Small intestine (tissue), 7 donors: ENCODE data around the gene LRFN2. TPM values are rescaled to one million over a fixed set of nuclear protein-coding genes. Genes with fewer than 3 reads are reported as not detected.

ENCODE experiments used
- DNase-seq, 2 donors: peaks; one replicate each; pipeline versions ENCODE4 v3.0.0 to v3.0.0-alpha.2; 2013
- FAIRE-seq: peaks from 2 replicates; lab custom pipeline; 2012; peaks lifted over from hg19 to GRCh38; lab: Jason Lieb, UNC
- H3K27ac ChIP-seq, 3 donors: one replicate each; pipeline ENCODE4 v1.5.1; 2013; ENCODE audit warnings: low read length in 2 of 3, mild to moderate bottlenecking in 2 of 3, control low read depth in 1 of 3, inconsistent platforms in 1 of 3, low read depth in 1 of 3, moderate library complexity in 1 of 3
- H3K27me3 ChIP-seq, 3 donors: one replicate each; pipeline ENCODE4 v1.6.1; 2013; ENCODE audit warnings: low read length in 3 of 3, inconsistent platforms in 1 of 3; ENCODE audit not compliant: control insufficient read depth in 3 of 3, insufficient read depth in 3 of 3
- H3K36me3 ChIP-seq, 3 donors: one replicate each; pipeline ENCODE4 v1.6.1; 2013; ENCODE audit warnings: low read length in 3 of 3, inconsistent platforms in 1 of 3, low read depth in 1 of 3, mild to moderate bottlenecking in 1 of 3, moderate library complexity in 1 of 3; ENCODE audit not compliant: control insufficient read depth in 3 of 3, insufficient read depth in 2 of 3
- H3K4me1 ChIP-seq, 3 donors: one replicate each; pipeline ENCODE4 v1.6.1; 2013; ENCODE audit warnings: low read length in 2 of 3, inconsistent platforms in 1 of 3, low read depth in 1 of 3, mild to moderate bottlenecking in 1 of 3, moderate library complexity in 1 of 3; ENCODE audit not compliant: control insufficient read depth in 3 of 3, insufficient read depth in 2 of 3
- H3K4me3 ChIP-seq, 3 donors: one replicate each; pipeline ENCODE4 v1.5.1; 2013; ENCODE audit warnings: low read length in 3 of 3, control low read depth in 1 of 3, inconsistent platforms in 1 of 3, low read depth in 1 of 3, mild to moderate bottlenecking in 1 of 3, moderate library complexity in 1 of 3
- H3K9me3 ChIP-seq, 2 donors: one replicate each; pipeline ENCODE4 v1.6.1; 2013; ENCODE audit warnings: low read depth in 1 of 2, low read length in 1 of 2; ENCODE audit not compliant: control insufficient read depth in 2 of 2, insufficient read depth in 1 of 2
- WGBS, 3 donors: extraction: QIAGEN DNeasy Blood & Tissue Kit; methylation state at CpG; one replicate each; pipeline ENCODE4 v1.1.7; 2013; 5-methylcytosine and 5-hydroxymethylcytosine counted together
- polyA plus RNA-seq, 4 donors: library from polyadenylated mRNA; stranded (reverse) in 3 of 4; unstranded in 1 of 4; fragments of 200-250 nt in 3 of 4; fragments of 120-200 nt in 1 of 4; gene quantifications; one replicate each; pipeline versions ENCODE4 v1.2.1 to v1.2.3, GENCODE V29; 2013
- donor health status: healthy with polysubstance abuse.
- donor health status: control.
- donor health status: control.
- donor health status: Bipolar disorder and iron deficiency.
- donor health status: healthy.

The LRFN2 gene
- polyA plus RNA-seq, 4 donors: 0.22 to 0.40 TPM; not detected in 2

DNA sequence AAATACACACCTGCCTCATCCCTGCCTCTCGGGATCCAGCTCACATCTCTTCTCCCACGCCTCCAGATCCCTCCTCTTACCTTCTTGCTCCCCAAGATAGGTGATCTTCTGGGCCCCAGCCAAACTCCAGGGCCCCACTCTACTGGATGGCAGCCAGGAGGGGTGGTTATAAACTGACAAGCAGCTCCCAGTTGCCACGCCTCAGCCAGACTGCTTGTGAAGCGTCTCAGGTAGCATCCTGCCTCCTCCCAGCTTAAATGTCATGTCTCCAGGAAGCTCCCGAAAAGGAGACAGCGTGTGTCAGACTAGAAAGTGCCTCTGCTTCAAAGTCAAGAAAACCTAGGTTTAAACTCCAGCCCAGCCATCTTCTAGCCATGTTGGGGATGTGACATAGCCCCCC is 114.1 kb downstream of the LRFN2 start:
- no peaks in the 10 kb centered on the region for H3K36me3 ChIP-seq
- 14 to 58% (median 40%) methylated on average over 6 of the region's 6 CpGs for WGBS, 3 donors
- H3K4me1 ChIP-seq: no peaks in the 10 kb centered on the region
- DNase-seq (no peak), FAIRE-seq (no peak)
- peaks cover 0 to 13% (median 2%) of the 10 kb centered on the region in 3 donors for H3K27me3 ChIP-seq
- H3K27ac ChIP-seq: no peak overlapping the region
- no peak overlapping the region for H3K4me3 ChIP-seq
- H3K9me3 ChIP-seq: no peaks in the 10 kb centered on the region

DNA sequence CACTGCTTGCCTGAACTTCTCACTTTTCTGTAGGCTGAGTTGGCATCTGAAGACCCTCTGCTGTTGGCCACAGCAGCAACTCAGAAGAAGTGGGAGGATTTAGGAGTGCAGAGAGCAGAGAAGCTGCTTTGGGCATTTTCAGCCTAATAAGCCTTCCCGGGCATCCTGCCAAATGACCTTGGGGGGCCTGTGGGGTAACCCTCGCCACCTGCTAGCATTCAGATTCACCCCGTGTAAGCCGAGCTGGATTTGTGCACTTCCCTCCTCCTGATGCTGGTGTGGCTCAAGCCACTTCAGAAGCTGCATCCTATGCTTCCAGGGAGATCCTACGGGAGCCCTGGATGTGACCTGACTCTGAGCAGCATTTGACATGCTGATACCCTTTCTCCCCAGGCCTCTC is 114.8 kb downstream of the LRFN2 start:
- WGBS, 3 donors: 9 to 24% (median 19%) methylated on average over 5 of the region's 5 CpGs
- FAIRE-seq: no peak

DNA sequence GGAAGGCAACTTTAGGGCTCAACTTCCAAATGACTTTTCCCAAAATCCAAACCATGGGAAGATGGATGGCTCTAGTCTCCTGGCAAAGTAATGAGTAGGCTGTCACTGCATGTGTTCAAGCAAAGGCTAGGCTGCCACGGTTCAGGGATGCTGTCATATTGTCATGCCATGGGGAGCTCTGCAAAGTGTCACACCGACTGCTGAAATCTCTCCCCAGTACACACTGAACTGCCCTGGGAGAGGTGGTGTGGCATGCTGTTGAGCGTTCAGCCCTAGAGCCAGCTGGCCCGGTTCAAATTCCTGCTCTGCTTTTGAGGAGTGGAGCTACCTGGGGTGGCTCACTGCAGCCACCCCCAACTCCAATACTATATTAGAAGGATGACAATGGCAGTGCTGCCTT is 115.9 kb downstream of the LRFN2 start:
- Histone ChIP-seq H3K27ac (no peak overlapping the region), H3K4me3 (no peak overlapping the region), H3K4me1 (no peaks in the 10 kb centered on the region), H3K9me3 (no peaks in the 10 kb centered on the region), H3K27me3 (peaks cover 0 to 3% (median 2%) of the 10 kb centered on the region in 3 donors), H3K36me3 (no peaks in the 10 kb centered on the region)
- FAIRE-seq (no peak), DNase-seq (no peak)
- 83 to 86% (median 85%) methylated on average over 4 of the region's 4 CpGs for WGBS, 3 donors

More for the DNA sequence above, 114.8 kb downstream of the LRFN2 start:
- H3K27me3 ChIP-seq: peaks cover 0 to 7% (median 2%) of the 10 kb centered on the region in 3 donors
- H3K4me3 ChIP-seq: no peak overlapping the region
- H3K9me3 ChIP-seq: no peaks in the 10 kb centered on the region
- H3K36me3 ChIP-seq: no peaks in the 10 kb centered on the region
- H3K27ac ChIP-seq: no peak overlapping the region
- H3K4me1 ChIP-seq: no peaks in the 10 kb centered on the region
- DNase-seq: no peak

DNA sequence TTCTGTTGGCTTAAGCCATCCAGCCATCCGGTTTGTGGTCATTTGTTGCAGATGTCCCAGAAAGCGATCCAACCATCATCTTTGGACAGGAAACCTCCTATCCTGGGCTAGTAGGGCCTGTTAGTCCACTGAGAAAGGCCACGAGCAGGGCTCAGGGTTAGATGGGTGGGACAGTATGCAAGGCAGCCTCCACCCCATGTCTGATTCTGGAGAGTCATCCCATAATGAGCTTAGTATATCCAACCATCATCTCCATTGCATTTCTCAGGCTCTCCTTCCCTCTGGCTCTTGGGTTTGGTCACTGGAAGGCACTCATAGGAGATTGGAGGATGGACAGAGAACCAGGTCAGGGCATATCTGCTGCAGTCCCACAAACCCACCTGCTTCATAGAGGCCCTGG is 117.8 kb downstream of the LRFN2 start:
- no peak for FAIRE-seq
- Histone ChIP-seq H3K36me3 (no peaks in the 10 kb centered on the region), H3K4me1 (no peaks in the 10 kb centered on the region), H3K27me3 (peaks cover 0 to 3% (median 0%) of the 10 kb centered on the region in 3 donors), H3K9me3 (no peaks in the 10 kb centered on the region), H3K27ac (no peak overlapping the region), H3K4me3 (no peak overlapping the region)
- no peak for DNase-seq
- 81 to 89% (median 84%) methylated on average over 3 of the region's 3 CpGs for WGBS, 3 donors

DNA sequence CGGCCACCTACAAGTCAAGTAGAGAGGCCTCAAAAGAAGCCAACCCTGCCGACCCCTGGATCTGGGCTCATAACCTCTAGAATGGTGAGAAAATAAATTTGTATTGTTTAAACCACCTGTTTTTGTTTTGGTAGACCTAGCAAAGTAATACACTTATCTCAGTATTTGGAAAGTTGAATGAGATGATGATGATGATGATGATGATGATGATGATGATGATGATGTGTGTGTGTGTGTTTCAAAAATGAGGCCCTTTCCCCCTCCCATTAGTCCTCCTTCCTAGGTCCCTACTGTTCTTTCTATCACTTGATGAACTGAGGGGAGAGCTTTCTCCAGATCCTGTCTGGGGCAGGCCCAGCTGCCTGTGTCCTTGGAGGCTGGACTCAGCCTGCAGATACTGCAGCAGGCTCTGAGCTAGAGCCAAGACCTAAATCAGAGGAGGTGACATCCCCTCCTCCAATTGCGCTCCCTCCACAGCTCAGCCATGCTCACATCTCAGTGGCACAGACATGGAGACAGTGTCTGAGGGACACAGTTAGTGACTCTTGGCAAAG is 120.1 kb downstream of the LRFN2 start:
- DNase-seq: no peak
- Histone ChIP-seq H3K4me3 (no peak overlapping the region), H3K27me3 (peaks cover 0 to 6% (median 0%) of the 10 kb centered on the region in 3 donors), H3K36me3 (no peaks in the 10 kb centered on the region), H3K27ac (no peak overlapping the region), H3K9me3 (no peaks in the 10 kb centered on the region), H3K4me1 (no peaks in the 10 kb centered on the region)
- no peak for FAIRE-seq
- 90 to 95% (median 91%) methylated on average over 3 of the region's 3 CpGs for WGBS, 3 donors

GRCh38 chr6:40461643-40462042 is 125.5 kb downstream of the LRFN2 start:
- Histone ChIP-seq H3K9me3 (peaks cover 0 to 6% of the 10 kb centered on the region in 2 donors), H3K4me1 (no peaks in the 10 kb centered on the region), H3K4me3 (no peak overlapping the region), H3K27me3 (peaks cover 0 to 3% (median 0%) of the 10 kb centered on the region in 3 donors), H3K36me3 (no peaks in the 10 kb centered on the region), H3K27ac (no peak overlapping the region)
- WGBS, 3 donors: 63 to 68% (median 66%) methylated on average over 3 of the region's 3 CpGs
- FAIRE-seq: no peak
- DNase-seq: no peak

DNA sequence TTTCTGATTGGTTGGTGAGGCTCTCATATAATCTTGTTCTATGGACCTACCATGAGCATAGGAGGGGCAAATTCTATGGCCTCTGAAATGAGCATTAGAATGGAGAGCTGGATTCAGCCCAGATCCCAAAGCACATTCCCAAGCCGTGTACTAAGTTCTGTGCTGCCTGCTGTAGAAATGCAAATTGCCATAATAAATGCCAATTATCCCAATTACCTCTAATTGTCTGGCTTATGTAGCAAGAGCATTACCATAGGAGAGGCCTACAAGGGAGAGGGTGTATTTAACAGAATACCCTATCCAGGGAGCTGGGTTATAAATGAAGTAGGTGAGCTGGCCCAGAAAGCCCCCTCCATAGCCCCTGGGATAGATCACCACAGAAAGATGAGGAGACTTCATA is 126.8 kb downstream of the LRFN2 start:
- 56 to 78% (median 76%) methylated on average over 1 of the region's 1 CpG for WGBS, 3 donors
- Histone ChIP-seq H3K36me3 (no peaks in the 10 kb centered on the region), H3K4me3 (no peak overlapping the region), H3K27ac (no peak overlapping the region), H3K9me3 (peaks cover 0 to 6% of the 10 kb centered on the region in 2 donors), H3K4me1 (no peaks in the 10 kb centered on the region), H3K27me3 (peaks cover 0 to 3% (median 0%) of the 10 kb centered on the region in 3 donors)
- FAIRE-seq (no peak), DNase-seq (no peak)

- DNase-seq: no peak
- Histone ChIP-seq H3K4me3 (no peak overlapping the region), H3K9me3 (peaks cover 0 to 6% of the 10 kb centered on the region in 2 donors), H3K4me1 (no peaks in the 10 kb centered on the region), H3K36me3 (no peaks in the 10 kb centered on the region), H3K27ac (no peak overlapping the region), H3K27me3 (no peaks in the 10 kb centered on the region)
- no peak for FAIRE-seq
- WGBS, 3 donors: 86 to 95% (median 86%) methylated on average over 1 of the region's 1 CpG
These were observed 129.9 kb downstream of the LRFN2 start for GRCh38 chr6:40457261-40457660.
